HepG2 (cell line): Measurements from ENCODE around the gene MMS19. TPM values are rescaled to one million over a fixed set of nuclear protein-coding genes. Genes with fewer than 3 reads are reported as not detected.

Experiments used
- ATF5 ChIP-seq: sonication (generic); formaldehyde crosslinking; IDR thresholded peaks from 2 replicates; pipeline ENCODE4 v1.4.0; 2020; ENCODE audit warnings: mild to moderate bottlenecking, low read depth, missing genetic modification reagents
- BRF2 ChIP-seq: sonication (generic); formaldehyde crosslinking; IDR thresholded peaks from 2 replicates; pipeline ENCODE4 v1.8.1; 2022; ENCODE audit warnings: mild to moderate bottlenecking, missing genetic modification reagents
- CAMTA2 ChIP-seq: sonication (generic); formaldehyde crosslinking; IDR thresholded peaks from 2 replicates; pipeline ENCODE4 v1.4.0; 2020; ENCODE audit warnings: mild to moderate bottlenecking, missing genetic modification reagents, borderline replicate concordance
- CERS6 ChIP-seq: sonication (generic); formaldehyde crosslinking; IDR thresholded peaks from 2 replicates; pipeline ENCODE4 v1.5.0; 2020; ENCODE audit warnings: missing genetic modification reagents
- FOXA1 ChIP-seq, 2 experiments: fragments of 450-650 bp in 1 of 2; sonication (generic) in 1 of 2; formaldehyde crosslinking in 1 of 2; IDR thresholded peaks; 2 replicates each; pipeline versions ENCODE4 v1.4.0 to v1.6.1; 2016 to 2020; ENCODE audit warnings: missing genetic modification reagents in 1 of 2
- KDM3A ChIP-seq: IDR thresholded peaks from 2 replicates; pipeline ENCODE4 v1.6.1; 2018; ENCODE audit warnings: low read depth, missing compliant biosample characterization
- KLF12 ChIP-seq: sonication (generic); formaldehyde crosslinking; IDR thresholded peaks from 2 replicates; pipeline ENCODE4 v1.4.0; 2020; ENCODE audit warnings: missing genetic modification reagents, borderline replicate concordance
- LBX2 ChIP-seq: sonication (generic); formaldehyde crosslinking; IDR thresholded peaks from 2 replicates; pipeline ENCODE4 v1.5.0; 2020; ENCODE audit warnings: missing genetic modification reagents, mild to moderate bottlenecking, borderline replicate concordance
- MATR3 ChIP-seq: sonication (generic); formaldehyde crosslinking; IDR thresholded peaks from 2 replicates; pipeline ENCODE4 v1.4.0; 2020; ENCODE audit warnings: missing genetic modification reagents
- NFRKB ChIP-seq: fragments of 450-650 bp; IDR thresholded peaks from 2 replicates; pipeline ENCODE4 v1.6.1; 2017
- POLR2AphosphoS5 ChIP-seq: IDR thresholded peaks from 2 replicates; pipeline ENCODE4 v1.6.1; 2012; ENCODE audit warnings: low read depth, low read length
- RAD21 ChIP-seq: fragments of 450-650 bp; formaldehyde crosslinking; IDR thresholded peaks from 2 replicates; pipeline ENCODE4 v1.5.0; 2020; ENCODE audit warnings: mild to moderate bottlenecking
- SALL2 ChIP-seq: sonication (generic); formaldehyde crosslinking; IDR thresholded peaks from 2 replicates; pipeline ENCODE4 v1.8.1; 2023; ENCODE audit warnings: mild to moderate bottlenecking, missing genetic modification reagents, inconsistent platforms
- TBL1XR1 ChIP-seq: fragments of 150-350 bp; IDR thresholded peaks from 2 replicates; pipeline ENCODE4 v1.6.1; 2014; ENCODE audit warnings: borderline replicate concordance, low read length; ENCODE audit not compliant: partially characterized antibody
- ZNF143 ChIP-seq: sonication (generic); formaldehyde crosslinking; IDR thresholded peaks from 2 replicates; pipeline ENCODE4 v1.4.0; 2020; ENCODE audit warnings: missing genetic modification reagents
- ZNF282 ChIP-seq: fragments of 450-650 bp; IDR thresholded peaks from 2 replicates; pipeline ENCODE4 v1.6.1; 2018; ENCODE audit not compliant: partially characterized antibody
- ZNF362 ChIP-seq: sonication (generic); formaldehyde crosslinking; IDR thresholded peaks from 2 replicates; pipeline ENCODE4 v1.4.0; 2020; ENCODE audit warnings: missing genetic modification reagents, mild to moderate bottlenecking, borderline replicate concordance
- ZNF431 ChIP-seq: sonication (generic); formaldehyde crosslinking; IDR thresholded peaks from 2 replicates; pipeline ENCODE4 v1.9.0; 2022; ENCODE audit warnings: missing genetic modification reagents, low read depth, mild to moderate bottlenecking, borderline replicate concordance
- ZNF510 ChIP-seq: sonication (generic); formaldehyde crosslinking; IDR thresholded peaks from 2 replicates; pipeline ENCODE4 v1.4.0; 2020; ENCODE audit warnings: low read depth, mild to moderate bottlenecking, missing genetic modification reagents
- ZNF558 ChIP-seq: sonication (generic); formaldehyde crosslinking; IDR thresholded peaks from 2 replicates; pipeline ENCODE4 v1.9.0; 2022; ENCODE audit warnings: mild to moderate bottlenecking, missing genetic modification reagents, borderline replicate concordance
- ZNF572 ChIP-seq: sonication (generic); formaldehyde crosslinking; IDR thresholded peaks from 2 replicates; pipeline ENCODE4 v1.5.1; 2020; ENCODE audit warnings: mild to moderate bottlenecking, missing genetic modification reagents
- ZNF710 ChIP-seq: sonication (generic); formaldehyde crosslinking; IDR thresholded peaks from 2 replicates; pipeline ENCODE4 v1.5.0; 2020; ENCODE audit warnings: mild to moderate bottlenecking, missing genetic modification reagents, borderline replicate concordance
- ZNF773 ChIP-seq: sonication (generic); formaldehyde crosslinking; IDR thresholded peaks from 2 replicates; pipeline ENCODE4 v1.4.0; 2020; ENCODE audit warnings: missing genetic modification reagents, borderline replicate concordance
- ZZZ3 ChIP-seq: sonication (generic); formaldehyde crosslinking; IDR thresholded peaks from 2 replicates; pipeline ENCODE4 v1.4.0; 2020; ENCODE audit warnings: missing genetic modification reagents, mild to moderate bottlenecking, borderline replicate concordance
- polyA plus RNA-seq, 8 experiments: library from polyadenylated mRNA; depleted of rRNA in 3 of 8; stranded (reverse) in 7 of 8; unstranded in 1 of 8; fragments of >200 nt; fragmentation: Illumina TruSeq in 4 of 8; extraction: Trizol in 4 of 8; gene quantifications; 2 replicates each; pipeline versions ENCODE4 v1.2.1 to v1.2.3, GENCODE V29; 2011 to 2016; ENCODE audit warnings: low read depth in 4 of 8, missing spikeins in 1 of 8, mixed read lengths in 1 of 8; ENCODE audit not compliant: insufficient read depth in 1 of 8
- total RNA-seq, 5 experiments: library from RNA; depleted of rRNA; stranded (reverse); fragments of >200 nt; fragmentation: Illumina TruSeq; extraction: Trizol; gene quantifications; 2 replicates each; pipeline ENCODE4 v1.2.3, GENCODE V29; 2016; ENCODE audit warnings: low read depth in 1 of 5

The MMS19 gene
- total and polyA plus RNA-seq, 2 of the 13 experiments (the other 11 are each of a cell fraction or from before 2014, with no cell fraction given) = 76.4 to 107 TPM

- TF ChIP-seq SALL2 (CRISPR knock-in tag) = no peak
- no peak; the same call in 1 of the 2 replicates for TF ChIP-seq ZNF710 (CRISPR knock-in tag)
- TF ChIP-seq ZNF510 (CRISPR knock-in tag) = no peak
- TF ChIP-seq ZZZ3 (CRISPR knock-in tag) = no peak
- TF ChIP-seq LBX2 (CRISPR knock-in tag) = peak; percentile 46; the same call in 1 of the 2 replicates
- TF ChIP-seq POLR2AphosphoS5 = peak; percentile 64; the same call in 1 of the 2 replicates
- TF ChIP-seq KDM3A (CRISPR knock-in tag) = no peak
- TF ChIP-seq TBL1XR1 = no peak
- TF ChIP-seq NFRKB = no peak
- TF ChIP-seq KLF12 (CRISPR knock-in tag) = no peak
- TF ChIP-seq FOXA1 (IDR thresholded peaks at IDR 0.05) = no peak
- TF ChIP-seq FOXA1 (CRISPR knock-in tag; IDR thresholded peaks at IDR 0.05) = no peak
- TF ChIP-seq ZNF282 = no peak
- no peak for TF ChIP-seq CERS6 (CRISPR knock-in tag)
- TF ChIP-seq RAD21 (CRISPR knock-in tag) = no peak
- TF ChIP-seq ATF5 (CRISPR knock-in tag) = peak; percentile 51; the same call in 1 of the 2 replicates
- TF ChIP-seq ZNF143 (CRISPR knock-in tag) = peak; percentile 87
- no peak; the same call in 1 of the 2 replicates for TF ChIP-seq BRF2
- TF ChIP-seq ZNF362 (CRISPR knock-in tag) = no peak
- no peak for TF ChIP-seq MATR3 (CRISPR knock-in tag)
- 0 out of 2 replicates have a peak, but pooled peaks have one; percentile 57 for TF ChIP-seq CAMTA2 (CRISPR knock-in tag)
- peak; percentile 69; the same call in 1 of the 2 replicates for TF ChIP-seq ZNF558
- TF ChIP-seq ZNF773 = no peak
- TF ChIP-seq ZNF431 (CRISPR knock-in tag) = 0 out of 2 replicates have a peak, but pooled peaks have one; percentile 42
- TF ChIP-seq ZNF572 (CRISPR knock-in tag) = no peak
Observed at GRCh38 chr10:97497572-97498075, 598 bp downstream of the MMS19 start (continued).
